Renal pelvis (tissue), 4 donors: ENCODE data around the gene NUP210. TPM values are rescaled to one million over a fixed set of nuclear protein-coding genes. Genes with fewer than 3 reads are reported as not detected.
A peak's percentile ranks its signal among the peaks of the same experiment; 100 is the strongest.
"Not testable (repeated sequence)": the region's sequence is repeated elsewhere in the genome, so short reads cannot be mapped to it uniquely, and the experiment has no call there.

Experiments used
- DNase-seq: peaks from one replicate; pipeline ENCODE4 v3.0.0-alpha.2; 2013
- polyA plus RNA-seq, 3 donors: library from polyadenylated mRNA; unstranded; fragments of 120-200 nt; gene quantifications; one replicate each; pipeline ENCODE4 v1.2.1, GENCODE V29; 2013; ENCODE audit not compliant: insufficient read length in 3 of 3

Gene NUP210
- polyA plus RNA-seq, 3 donors, result 29.7 to 33.7 (median 31.8) TPM

- no peak for DNase-seq
Observed at GRCh38 chr3:13432093-13432492, 12.0 kb upstream of the NUP210 start.

- not testable (repeated sequence) for DNase-seq
Observed at GRCh38 chr3:13430411-13430875, 10.3 kb upstream of the NUP210 start.

GRCh38 chr3:13429631-13430291 lies 9.6 kb upstream of the NUP210 start:
- no peak for DNase-seq

- DNase-seq, result not testable (repeated sequence)
Observed at GRCh38 chr3:13428678-13429077, 8.6 kb upstream of the NUP210 start.

GRCh38 chr3:13427662-13428603 lies 7.8 kb upstream of the NUP210 start:
- no peak for DNase-seq

GRCh38 chr3:13426591-13426990 lies 6.5 kb upstream of the NUP210 start:
- DNase-seq, result no peak

GRCh38 chr3:13425689-13426088 lies 5.6 kb upstream of the NUP210 start:
- no peak for DNase-seq

- no peak for DNase-seq
Observed at GRCh38 chr3:13424865-13425617, 4.9 kb upstream of the NUP210 start.

GRCh38 chr3:13424141-13424844 lies 4.2 kb upstream of the NUP210 start:
- no peak for DNase-seq

- no peak for DNase-seq
Observed at GRCh38 chr3:13420831-13421765, 976 bp upstream of the NUP210 start.

- peak; percentile 24 for DNase-seq
Observed at GRCh38 chr3:13419505-13420044, 547 bp downstream of the NUP210 start.

- DNase-seq, result no peak
Observed at GRCh38 chr3:13417166-13417947, 2.8 kb downstream of the NUP210 start.

GRCh38 chr3:13415997-13416793 lies 3.9 kb downstream of the NUP210 start:
- DNase-seq, result no peak

- DNase-seq, result no peak
Observed at GRCh38 chr3:13415236-13415986, 4.7 kb downstream of the NUP210 start.

- DNase-seq, result no peak
Observed at GRCh38 chr3:13414040-13414729, 5.9 kb downstream of the NUP210 start.

GRCh38 chr3:13411186-13411860 lies 8.8 kb downstream of the NUP210 start:
- no peak for DNase-seq
